ENCODE data around the gene FUT7. TPM values are rescaled to one million over a fixed set of nuclear protein-coding genes. Genes with fewer than 3 reads are reported as not detected.

The FUT7 gene
- total and polyA plus RNA-seq, 2 of the 8 experiments (the other 6 are each of a cell fraction or from before 2014, with no cell fraction given), result not detected

GRCh38 chr9:137054932-137055384 is 23.1 kb upstream of the FUT7 start (continued):
- TF ChIP-seq CHD7 (IDR thresholded peaks at IDR 0.05; ENCODE audit: insufficient replicate concordance, low read length), result no peak
- no peak for TF ChIP-seq TBP (IDR thresholded peaks at IDR 0.05; ENCODE audit: low read depth, low read length)
- TF ChIP-seq ASH2L (IDR thresholded peaks at IDR 0.05; ENCODE audit: low read length), result no peak
- no peak for TF ChIP-seq PHF8 (conservative IDR thresholded peaks at IDR 0.05; ENCODE audit: low read depth, low read length)
- no peak for TF ChIP-seq E2F6 (IDR thresholded peaks at IDR 0.05)
- TF ChIP-seq SP2 (IDR thresholded peaks at IDR 0.05; ENCODE audit: low read length), result no peak
- TF ChIP-seq USF2 (IDR thresholded peaks at IDR 0.05; ENCODE audit: low read length), result no peak
- no peak for TF ChIP-seq SAP30 (IDR thresholded peaks at IDR 0.05; ENCODE audit: insufficient read depth, insufficient replicate concordance, low read length)
- no peak for TF ChIP-seq EZH2 (IDR thresholded peaks at IDR 0.05; ENCODE audit: low read depth, low read length, severe bottlenecking)
- TF ChIP-seq BRCA1 (IDR thresholded peaks at IDR 0.05; ENCODE audit: low read depth, low read length), result no peak
